IMR-90 (cell line): ENCODE measurements around the gene TOM1. TPM values are rescaled to one million over a fixed set of nuclear protein-coding genes. Genes with fewer than 3 reads are reported as not detected.

Experiments
- ATAC-seq: fragments of 200-7000 bp; cut with Tn5 transposase; 2 replicates; pipeline ENCODE4 v1.9.1; 2020; ENCODE audit warnings: low read depth, mild to moderate bottlenecking, moderate library complexity
- BruUV-seq: library from RNA; stranded (reverse); fragments of 400-500 nt; replicated peaks from 2 replicates; lab custom pipeline; 2021; lab: Mats Ljungman, UMichigan
- CTCF ChIA-PET: fragments of 300-600 bp; formaldehyde crosslinking; extraction: SDS; loops from one replicate; lab custom pipeline; 2021; ENCODE audit warnings: antibody characterized with exemption; lab: Yijun Ruan, JAX
- POLR2A ChIA-PET: fragments of 300-600 bp; sonication (Branson Sonifier 250); formaldehyde crosslinking; loops from one replicate; lab custom pipeline; 2022; ENCODE audit warnings: antibody characterized with exemption; ENCODE audit not compliant: unreplicated experiment; lab: Charles Lee
- DNase-seq: peaks from one replicate; pipeline ENCODE4 v3.0.0; 2013
- H2AFZ ChIP-seq: replicated peaks from 2 replicates; pipeline ENCODE3; 2013; ENCODE audit warnings: low read length, mild to moderate bottlenecking; ENCODE audit not compliant: poor library complexity
- H2AK5ac ChIP-seq: 2 replicates; pipeline ENCODE4 v1.6.1; 2013; ENCODE audit warnings: low read depth, low read length, inconsistent platforms
- H2AK9ac ChIP-seq: replicated peaks from 2 replicates; pipeline ENCODE3; 2013; ENCODE audit warnings: mild to moderate bottlenecking, low read depth, low read length, moderate library complexity; ENCODE audit not compliant: poor library complexity
- H2BK120ac ChIP-seq: 2 replicates; pipeline ENCODE4 v1.6.1; 2013; ENCODE audit warnings: low read depth, low read length, inconsistent platforms
- H2BK15ac ChIP-seq: 3 replicates; pipeline ENCODE4 v1.6.1; 2013; ENCODE audit warnings: low read depth, low read length, inconsistent platforms
- H2BK20ac ChIP-seq: 2 replicates; pipeline ENCODE4 v1.6.1; 2013; ENCODE audit warnings: low read depth, mild to moderate bottlenecking, inconsistent platforms, low read length, moderate library complexity
- H2BK5ac ChIP-seq: 2 replicates; pipeline ENCODE4 v1.6.1; 2013; ENCODE audit warnings: mild to moderate bottlenecking, low read depth, low read length, inconsistent platforms; ENCODE audit not compliant: poor library complexity, severe bottlenecking
- H3K14ac ChIP-seq: replicated peaks from 2 replicates; pipeline ENCODE4 v1.6.1; 2013; ENCODE audit warnings: low read depth, low read length, inconsistent platforms
- H3K18ac ChIP-seq: 2 replicates; pipeline ENCODE4 v1.6.1; 2013; ENCODE audit warnings: low read depth, low read length, control low read depth
- H3K23ac ChIP-seq: 2 replicates; pipeline ENCODE4 v1.6.1; 2013; ENCODE audit warnings: low read depth, low read length, inconsistent platforms
- H3K27ac ChIP-seq: 2 replicates; pipeline ENCODE4 v1.5.1; 2013; ENCODE audit warnings: mild to moderate bottlenecking, control low read depth, low read length; ENCODE audit not compliant: insufficient read depth
- H3K27me3 ChIP-seq: 2 replicates; pipeline ENCODE4 v1.6.1; 2013; ENCODE audit warnings: low read length; ENCODE audit not compliant: control insufficient read depth, insufficient read depth
- H3K36me3 ChIP-seq: 2 replicates; pipeline ENCODE4 v1.6.1; 2013; ENCODE audit warnings: low read length, mixed read lengths; ENCODE audit not compliant: control insufficient read depth, insufficient read depth
- H3K4ac ChIP-seq: 2 replicates; pipeline ENCODE4 v1.6.1; 2013; ENCODE audit warnings: low read depth, low read length, inconsistent platforms
- H3K4me1 ChIP-seq: 2 replicates; pipeline ENCODE4 v1.6.1; 2013; ENCODE audit warnings: low read length, mixed read lengths; ENCODE audit not compliant: control insufficient read depth, insufficient read depth
- H3K4me2 ChIP-seq: 2 replicates; pipeline ENCODE4 v1.6.1; 2013; ENCODE audit warnings: low read depth, mild to moderate bottlenecking, control low read depth, low read length, moderate library complexity
- H3K4me3 ChIP-seq: 2 replicates; pipeline ENCODE4 v1.5.1; 2013; ENCODE audit warnings: low read depth, mild to moderate bottlenecking, control low read depth, low read length, moderate library complexity; ENCODE audit not compliant: insufficient read depth
- H3K56ac ChIP-seq: 2 replicates; pipeline ENCODE4 v1.6.1; 2013; ENCODE audit warnings: low read length, inconsistent platforms; ENCODE audit not compliant: insufficient read depth; ENCODE audit errors: extremely low read depth
- H3K79me1 ChIP-seq, 2 experiments: 2 replicates each; pipeline ENCODE4 v1.6.1; 2013; ENCODE audit warnings: low read length in 2 of 2, inconsistent platforms in 1 of 2, low read depth in 1 of 2
- H3K9ac ChIP-seq: 2 replicates; pipeline ENCODE4 v1.6.1; 2013; ENCODE audit warnings: low read depth, low read length, control low read depth
- H3K9me1 ChIP-seq: 2 replicates; pipeline ENCODE4 v1.6.1; 2013; ENCODE audit warnings: low read length, inconsistent platforms; ENCODE audit not compliant: insufficient read depth
- H3K9me3 ChIP-seq: 2 replicates; pipeline ENCODE4 v1.6.1; 2013; ENCODE audit warnings: low read length; ENCODE audit not compliant: control insufficient read depth, insufficient read depth
- H4K20me1 ChIP-seq: 2 replicates; pipeline ENCODE4 v1.6.1; 2013; ENCODE audit warnings: low read length, inconsistent platforms; ENCODE audit not compliant: insufficient read depth
- H4K5ac ChIP-seq: 2 replicates; pipeline ENCODE4 v1.6.1; 2013; ENCODE audit warnings: mild to moderate bottlenecking, low read depth, low read length, control low read depth
- H4K8ac ChIP-seq, 2 experiments: 2 replicates each; pipeline ENCODE4 v1.6.1; 2013; ENCODE audit warnings: low read depth in 2 of 2, low read length in 2 of 2, control low read depth in 1 of 2, inconsistent platforms in 1 of 2
- H4K91ac ChIP-seq: 2 replicates; pipeline ENCODE4 v1.6.1; 2013; ENCODE audit warnings: low read depth, low read length, inconsistent platforms; ENCODE audit not compliant: insufficient read depth
- BHLHE40 ChIP-seq: fragments of 150-350 bp; IDR thresholded peaks from 2 replicates; pipeline ENCODE4 v1.6.1; 2016; ENCODE audit warnings: mild to moderate bottlenecking, low read depth, low read length
- CEBPB ChIP-seq: IDR thresholded peaks from 2 replicates; pipeline ENCODE4 v1.6.1; 2012; ENCODE audit warnings: low read depth, low read length, improper control_type of control experiment
- CHD1 ChIP-seq: IDR thresholded peaks from 2 replicates; pipeline ENCODE4 v1.6.1; 2012; ENCODE audit warnings: low read depth, low read length, improper control_type of control experiment
- CTCF ChIP-seq: conservative IDR thresholded peaks from 2 replicates; pipeline ENCODE4 v1.5.1; 2012; ENCODE audit warnings: mild to moderate bottlenecking, low read depth, low read length, improper control_type of control experiment
- ELK1 ChIP-seq: fragments of 150-350 bp; IDR thresholded peaks from 2 replicates; pipeline ENCODE4 v1.6.1; 2016; ENCODE audit warnings: low read depth, mild to moderate bottlenecking, low read length, moderate library complexity, borderline replicate concordance
- MAFK ChIP-seq: IDR thresholded peaks from 2 replicates; pipeline ENCODE4 v1.6.1; 2012; ENCODE audit warnings: low read depth, low read length, improper control_type of control experiment
- MAZ ChIP-seq: IDR thresholded peaks from 2 replicates; pipeline ENCODE4 v1.6.1; 2012; ENCODE audit warnings: low read depth, mild to moderate bottlenecking, low read length, improper control_type of control experiment, moderate library complexity, borderline replicate concordance
- MXI1 ChIP-seq: IDR thresholded peaks from 2 replicates; pipeline ENCODE4 v1.6.1; 2012; ENCODE audit warnings: low read depth, mild to moderate bottlenecking, low read length, moderate library complexity, borderline replicate concordance
- NFE2L2 ChIP-seq: fragments of 150-350 bp; IDR thresholded peaks from 2 replicates; pipeline ENCODE4 v1.6.1; 2016; ENCODE audit warnings: low read depth, mild to moderate bottlenecking, low read length
- POLR2A ChIP-seq: IDR thresholded peaks from 2 replicates; pipeline ENCODE4 v1.6.1; 2012; ENCODE audit warnings: mild to moderate bottlenecking, low read depth, low read length
- RAD21 ChIP-seq: IDR thresholded peaks from 2 replicates; pipeline ENCODE4 v1.6.1; 2012; ENCODE audit warnings: low read length, improper control_type of control experiment
- RCOR1 ChIP-seq: IDR thresholded peaks from 2 replicates; pipeline ENCODE4 v1.6.1; 2012; ENCODE audit warnings: mild to moderate bottlenecking, low read length, improper control_type of control experiment; ENCODE audit not compliant: insufficient replicate concordance
- RFX5 ChIP-seq: IDR thresholded peaks from 2 replicates; pipeline ENCODE4 v1.8.0; 2012; ENCODE audit warnings: low read depth, mild to moderate bottlenecking, low read length, moderate library complexity
- SMC3 ChIP-seq: fragments of 150-350 bp; IDR thresholded peaks from 2 replicates; pipeline ENCODE4 v1.6.1; 2016; ENCODE audit warnings: low read depth, mild to moderate bottlenecking, antibody characterized with exemption, low read length, moderate library complexity
- USF2 ChIP-seq: fragments of 150-350 bp; IDR thresholded peaks from 2 replicates; pipeline ENCODE4 v1.6.1; 2017; ENCODE audit warnings: mild to moderate bottlenecking, antibody characterized with exemption, low read length, low read depth
- WGBS, 2 experiments: methylation state at CpG; one replicate each; pipeline versions ENCODE4 v1.1.5 to v1.1.7; 2013; ENCODE audit warnings: missing lambda C conversion rate in 2 of 2; ENCODE audit not compliant: insufficient read length in 1 of 2; ENCODE audit errors: extremely low coverage in 2 of 2; 5-methylcytosine and 5-hydroxymethylcytosine counted together
- dilution Hi-C: fragments of 300-500 bp; cut with HindIII; formaldehyde crosslinking; loops from one replicate; pipeline ENCODE4 v1.14.3; 2018; ENCODE audit warnings: low sequenced_read_pairs; ENCODE audit not compliant: unreplicated experiment
- in situ Hi-C: fragments of 300-500 bp; cut with MboI; formaldehyde crosslinking; loops from 3 replicates; pipeline ENCODE4 v1.14.3; 2019; ENCODE audit warnings: low sequenced_read_pairs, inconsistent platforms, mixed read lengths
- intact Hi-C: fragments of 100-400 bp; cut with micrococcal nuclease; formaldehyde crosslinking; loops from 2 replicates; pipeline ENCODE4 v1.10.0; 2022
- polyA plus RNA-seq, 3 experiments: library from polyadenylated mRNA; depleted of rRNA; stranded (reverse); fragments of >200 nt; gene quantifications; 2 replicates each; pipeline ENCODE4 v1.2.3, GENCODE V29; 2012; ENCODE audit warnings: low replicate concordance in 1 of 3
- total RNA-seq: library from RNA; depleted of rRNA; stranded (reverse); fragments of >200 nt; gene quantifications from 2 replicates; pipeline ENCODE4 v1.2.3, GENCODE V29; 2012

The TOM1 gene
- total and polyA plus RNA-seq, 2 of the 4 experiments (the other 2 are of a cell fraction) = 38.0 to 46.4 TPM

GRCh38 chr22:35307372-35307771, 7.7 kb downstream of the TOM1 start:
- Histone ChIP-seq H3K14ac (no peak overlapping the region), H2BK120ac (no peak overlapping the region), H3K56ac (no peak overlapping the region), H3K4me3 (no peak overlapping the region), H4K20me1 (peaks cover 45% of the 10 kb centered on the region), H3K27me3 (no peaks in the 10 kb centered on the region), H3K27ac (no peak overlapping the region), H3K9me3 (no peaks in the 10 kb centered on the region), H3K4me2 (no peak overlapping the region), H4K5ac (no peak overlapping the region), H3K9ac (no peak overlapping the region), H2BK15ac (no peak overlapping the region), H3K36me3 (peaks cover 5% of the 10 kb centered on the region; the same call in 1 of the 2 replicates), H4K91ac (no peak overlapping the region), H2BK20ac (no peak overlapping the region), H2BK5ac (no peak overlapping the region), H3K4ac (no peak overlapping the region), H3K4me1 (peaks cover 20% of the 10 kb centered on the region), H3K18ac (no peak overlapping the region), H3K23ac (no peak overlapping the region), H2AFZ (no peak overlapping the region), H2AK5ac (peak overlapping the region; percentile 18; the same call in 1 of the 2 replicates), H3K9me1 (peaks cover 31% of the 10 kb centered on the region), H2AK9ac (no peak overlapping the region), H4K8ac (no peak overlapping the region), H3K79me1 (peaks cover 32 to 85% of the 10 kb centered on the region in 2 experiments)
- no peak for DNase-seq
- intact Hi-C loops (no loop called here), dilution Hi-C loops (no loop called here), in situ Hi-C loops (loop anchor here (25.0 kb wide), 1 partner anchor 1205 kb away; the partner anchor contains the start of gene FOXRED2)
- no peak for TF ChIP-seq CTCF
- no peak for TF ChIP-seq RFX5
- TF ChIP-seq ELK1 = no peak
- TF ChIP-seq RCOR1 = no peak
- no peak for TF ChIP-seq MAFK
- TF ChIP-seq NFE2L2 = no peak
- no peak for TF ChIP-seq MXI1
- TF ChIP-seq RAD21 = no peak
- no peak for TF ChIP-seq MAZ
- no peak for TF ChIP-seq USF2
- no peak for TF ChIP-seq BHLHE40
- TF ChIP-seq CHD1 = no peak
- no peak for TF ChIP-seq CEBPB
- no peak for TF ChIP-seq SMC3
- no peak for TF ChIP-seq POLR2A
- ChIA-PET POLR2A (no interaction called here), CTCF (no interaction called here)
- ATAC-seq = no peak
- BruUV-seq = no TSS peak
- WGBS, 2 experiments = 88% methylated on average over 8 of the region's 9 CpGs; no CpG with 5 or more reads in 1 of the 2 experiments
